Measurements from ENCODE around the gene TIMM17A.

The TIMM17A gene

GRCh38 chr1:201916649-201917249 lies 38.6 kb upstream of the TIMM17A start:
- H2AFZ ChIP-seq (ENCODE audit: low read depth, low read length) = no peak overlapping the region

GRCh38 chr1:201917362-201918033 lies 37.8 kb upstream of the TIMM17A start:
- no peak overlapping the region for H3K27ac ChIP-seq (ENCODE audit: low read length)
- no peaks in the 10 kb centered on the region for H3K9me3 ChIP-seq (ENCODE audit: insufficient read depth, low read length, severe bottlenecking)
- H3K79me2 ChIP-seq (ENCODE audit: insufficient read depth, low read length) = no peaks in the 10 kb centered on the region
- no peak overlapping the region for H3K4me2 ChIP-seq (ENCODE audit: insufficient read depth, low read length)
- H2AFZ ChIP-seq (ENCODE audit: low read depth, low read length) = no peak overlapping the region
- H3K36me3 ChIP-seq (ENCODE audit: insufficient read depth, low read length) = no peaks in the 10 kb centered on the region
- no peak for TF ChIP-seq CTCF (IDR thresholded peaks at IDR 0.05; ENCODE audit: borderline replicate concordance, extremely low read depth, low read length, poor library complexity, severe bottlenecking)
- no peak for TF ChIP-seq EZH2 (IDR thresholded peaks at IDR 0.05; ENCODE audit: borderline replicate concordance, low read depth, low read length, severe bottlenecking)
- no peaks in the 10 kb centered on the region; the same call in 1 of the 2 replicates for H4K20me1 ChIP-seq (ENCODE audit: insufficient read depth, low read length)
- peaks cover 19% of the 10 kb centered on the region for H3K27me3 ChIP-seq (ENCODE audit: insufficient read depth, low read length, poor library complexity)
- DNase-seq (no peak), ATAC-seq (ENCODE audit: insufficient read depth, low read depth) (no peak)
- no peak overlapping the region for H3K9ac ChIP-seq (ENCODE audit: low read depth, low read length)
- H3K4me3 ChIP-seq (ENCODE audit: low read depth in 1 of 2, low read length in 2 of 2) = no peak overlapping the region
- no peaks in the 10 kb centered on the region for H3K4me1 ChIP-seq (ENCODE audit: insufficient read depth, low read length)

More at GRCh38 chr1:201916649-201917249, 38.6 kb upstream of the TIMM17A start:
- DNase-seq = no peak
- no peak for TF ChIP-seq CTCF (IDR thresholded peaks at IDR 0.05; ENCODE audit: borderline replicate concordance, extremely low read depth, low read length, poor library complexity, severe bottlenecking)
- TF ChIP-seq EZH2 (IDR thresholded peaks at IDR 0.05; ENCODE audit: borderline replicate concordance, low read depth, low read length, severe bottlenecking) = no peak
- Histone ChIP-seq H3K4me1 (ENCODE audit: insufficient read depth, low read length) (no peaks in the 10 kb centered on the region), H3K4me2 (ENCODE audit: insufficient read depth, low read length) (no peak overlapping the region), H4K20me1 (ENCODE audit: insufficient read depth, low read length) (peaks cover 4% of the 10 kb centered on the region), H3K79me2 (ENCODE audit: insufficient read depth, low read length) (no peaks in the 10 kb centered on the region), H3K4me3 (ENCODE audit: low read depth in 1 of 2, low read length in 2 of 2) (no peak overlapping the region), H3K27me3 (ENCODE audit: insufficient read depth, low read length, poor library complexity) (peaks cover 21% of the 10 kb centered on the region), H3K9me3 (ENCODE audit: insufficient read depth, low read length, severe bottlenecking) (no peaks in the 10 kb centered on the region), H3K9ac (ENCODE audit: low read depth, low read length) (no peak overlapping the region), H3K27ac (ENCODE audit: low read length) (no peak overlapping the region), H3K36me3 (ENCODE audit: insufficient read depth, low read length) (no peaks in the 10 kb centered on the region)
- no peak for ATAC-seq (ENCODE audit: insufficient read depth, low read depth)

GRCh38 chr1:201918343-201918742 lies 37.0 kb upstream of the TIMM17A start:
- Histone ChIP-seq H3K9ac (ENCODE audit: low read depth, low read length) (no peak overlapping the region), H3K27ac (ENCODE audit: low read length) (no peak overlapping the region), H3K4me3 (ENCODE audit: low read depth in 1 of 2, low read length in 2 of 2) (no peak overlapping the region), H3K4me1 (ENCODE audit: insufficient read depth, low read length) (no peaks in the 10 kb centered on the region), H3K4me2 (ENCODE audit: insufficient read depth, low read length) (no peak overlapping the region), H2AFZ (ENCODE audit: low read depth, low read length) (no peak overlapping the region), H4K20me1 (ENCODE audit: insufficient read depth, low read length) (no peaks in the 10 kb centered on the region; the same call in 1 of the 2 replicates), H3K79me2 (ENCODE audit: insufficient read depth, low read length) (no peaks in the 10 kb centered on the region), H3K9me3 (ENCODE audit: insufficient read depth, low read length, severe bottlenecking) (no peaks in the 10 kb centered on the region), H3K36me3 (ENCODE audit: insufficient read depth, low read length) (no peaks in the 10 kb centered on the region), H3K27me3 (ENCODE audit: insufficient read depth, low read length, poor library complexity) (peaks cover 19% of the 10 kb centered on the region)
- TF ChIP-seq CTCF (IDR thresholded peaks at IDR 0.05; ENCODE audit: borderline replicate concordance, extremely low read depth, low read length, poor library complexity, severe bottlenecking) = no peak
- ATAC-seq (ENCODE audit: insufficient read depth, low read depth) (no peak), DNase-seq (no peak)
